BJ (cell line): Measurements from ENCODE around the gene AKNA. TPM values are rescaled to one million over a fixed set of nuclear protein-coding genes. Genes with fewer than 3 reads are reported as not detected.

ENCODE experiments used
- CTCF ChIA-PET: fragments of 350-600 bp; formaldehyde crosslinking; extraction: SDS; loops from one replicate; lab custom pipeline; 2021; ENCODE audit warnings: antibody characterized with exemption, inconsistent platforms; lab: Yijun Ruan, JAX
- POLR2A ChIA-PET: fragments of 300-600 bp; sonication (Branson Sonifier 250); formaldehyde crosslinking; extraction: SDS; loops from one replicate; lab custom pipeline; 2021; ENCODE audit warnings: antibody characterized with exemption; lab: Charles Lee
- DNase-seq: peaks from one replicate; pipeline ENCODE4 v3.0.0-alpha.2; 2011; ENCODE audit warnings: low read depth
- H3K27me3 ChIP-seq: 2 replicates; pipeline ENCODE4 v1.6.0; 2011; ENCODE audit warnings: low read length; ENCODE audit not compliant: control insufficient read depth, insufficient read depth
- H3K36me3 ChIP-seq: 2 replicates; pipeline ENCODE4 v1.5.1; 2011; ENCODE audit warnings: low read length; ENCODE audit not compliant: control insufficient read depth, insufficient read depth
- H3K4me3 ChIP-seq: 2 replicates; pipeline ENCODE4 v1.5.1; 2011; ENCODE audit warnings: low read depth, mild to moderate bottlenecking, control low read depth, low read length
- polyA plus RNA-seq: library from polyadenylated mRNA; depleted of rRNA; stranded (reverse); fragments of >200 nt; gene quantifications from 2 replicates; pipeline ENCODE4 v1.2.3, GENCODE V29; 2011; rRNA removed
- TF ChIP-seq, protein P1 (sequence below): IDR thresholded peaks from 2 replicates; pipeline ENCODE4 v1.5.1; 2011; ENCODE audit warnings: low read depth, mild to moderate bottlenecking, control low read depth, inconsistent platforms, low read length, moderate library complexity; ENCODE audit not compliant: insufficient read depth

Gene AKNA
- polyA plus RNA-seq, 1 experiment: 11.8 TPM

DNA sequence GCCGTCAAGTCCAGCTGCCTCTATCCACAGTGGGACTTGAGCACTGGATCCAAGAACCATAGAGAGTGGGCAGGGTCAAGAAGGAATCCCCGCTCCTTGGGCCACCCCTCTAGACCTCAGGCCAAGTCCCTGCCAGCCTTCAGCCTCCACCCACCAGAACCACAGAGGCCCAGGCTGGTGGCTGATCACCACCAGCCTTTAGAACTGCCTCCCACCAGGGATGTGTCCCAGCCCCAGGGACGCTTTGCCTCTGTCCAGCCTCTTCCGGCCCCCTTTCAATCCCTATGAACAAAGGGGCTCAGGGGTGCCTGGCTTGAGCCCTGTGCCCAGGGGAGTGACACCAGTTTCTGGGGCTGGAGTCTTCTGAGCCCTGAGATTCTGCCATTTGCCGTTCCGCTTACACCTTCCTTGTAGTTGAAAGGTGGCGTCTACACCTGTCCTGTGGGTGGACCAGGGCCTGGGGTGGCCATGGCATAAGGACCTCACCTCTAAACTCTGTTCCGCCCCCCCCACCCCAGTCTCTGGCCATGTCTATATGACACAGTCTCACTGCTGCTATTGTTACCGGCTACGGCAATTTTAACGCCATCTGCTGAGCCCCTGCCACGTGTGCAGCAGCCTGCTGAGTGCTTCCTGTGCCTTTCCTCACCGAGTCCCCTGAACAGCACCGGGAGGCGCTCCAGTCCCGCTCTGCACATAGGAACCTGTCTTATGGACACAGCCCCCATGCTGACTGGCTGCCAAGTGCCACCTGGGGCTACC, 100.6 kb downstream of the AKNA start:
- H3K27me3 ChIP-seq: no peaks in the 10 kb centered on the region
- no peak for DNase-seq
- H3K36me3 ChIP-seq: peaks cover 13% of the 10 kb centered on the region
- CTCF ChIA-PET: interaction anchor here (0.7 to 7.3 kb wide), 6 partner anchors 28 to 205 kb away, joined by 3 to 47 read pairs (median 18); partner anchors contain the start of gene COL27A1
- TF ChIP-seq, protein P1, sequence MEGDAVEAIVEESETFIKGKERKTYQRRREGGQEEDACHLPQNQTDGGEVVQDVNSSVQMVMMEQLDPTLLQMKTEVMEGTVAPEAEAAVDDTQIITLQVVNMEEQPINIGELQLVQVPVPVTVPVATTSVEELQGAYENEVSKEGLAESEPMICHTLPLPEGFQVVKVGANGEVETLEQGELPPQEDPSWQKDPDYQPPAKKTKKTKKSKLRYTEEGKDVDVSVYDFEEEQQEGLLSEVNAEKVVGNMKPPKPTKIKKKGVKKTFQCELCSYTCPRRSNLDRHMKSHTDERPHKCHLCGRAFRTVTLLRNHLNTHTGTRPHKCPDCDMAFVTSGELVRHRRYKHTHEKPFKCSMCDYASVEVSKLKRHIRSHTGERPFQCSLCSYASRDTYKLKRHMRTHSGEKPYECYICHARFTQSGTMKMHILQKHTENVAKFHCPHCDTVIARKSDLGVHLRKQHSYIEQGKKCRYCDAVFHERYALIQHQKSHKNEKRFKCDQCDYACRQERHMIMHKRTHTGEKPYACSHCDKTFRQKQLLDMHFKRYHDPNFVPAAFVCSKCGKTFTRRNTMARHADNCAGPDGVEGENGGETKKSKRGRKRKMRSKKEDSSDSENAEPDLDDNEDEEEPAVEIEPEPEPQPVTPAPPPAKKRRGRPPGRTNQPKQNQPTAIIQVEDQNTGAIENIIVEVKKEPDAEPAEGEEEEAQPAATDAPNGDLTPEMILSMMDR: no peak
- POLR2A ChIA-PET: interaction anchor here (0.6 kb wide), 1 partner anchor 666 kb away, joined by 3 read pairs; no protein-coding TSS in a partner anchor
- no peak overlapping the region for H3K4me3 ChIP-seq

DNA sequence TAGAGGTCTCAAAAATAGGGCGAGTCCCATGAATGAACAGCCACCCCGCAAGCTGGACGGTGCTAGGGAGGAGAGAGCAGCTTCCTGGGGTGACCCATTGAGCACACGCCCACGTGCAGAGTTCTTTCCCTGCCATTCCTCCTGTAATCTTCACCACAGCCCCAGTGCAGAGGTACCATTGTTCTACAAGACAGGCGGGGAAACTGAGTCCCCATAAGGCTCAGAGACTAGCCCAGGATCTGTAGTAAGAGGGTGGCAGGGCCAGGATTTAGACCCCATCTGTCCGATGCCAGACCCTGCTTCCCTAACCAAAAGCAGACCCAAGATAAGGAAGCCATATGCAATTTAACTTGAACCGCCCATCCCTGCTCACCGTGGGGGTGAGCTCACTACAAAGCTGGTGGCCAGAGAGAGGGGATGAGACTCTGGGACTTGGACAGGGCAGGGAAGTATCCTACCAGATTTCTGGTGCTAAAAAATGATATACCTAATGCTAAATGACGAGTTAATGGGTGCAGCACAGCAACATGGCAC, 101.6 kb downstream of the AKNA start:
- H3K4me3 ChIP-seq: no peak overlapping the region
- peaks cover 11% of the 10 kb centered on the region for H3K36me3 ChIP-seq
- H3K27me3 ChIP-seq: no peaks in the 10 kb centered on the region
- CTCF ChIA-PET: interaction anchor here (0.7 to 7.3 kb wide), 11 partner anchors 9 to 204 kb away, joined by 3 to 47 read pairs (median 3); partner anchors contain the start of gene COL27A1
- POLR2A ChIA-PET: no interaction called here
- no peak for DNase-seq
- TF ChIP-seq, protein P1: no peak

DNA sequence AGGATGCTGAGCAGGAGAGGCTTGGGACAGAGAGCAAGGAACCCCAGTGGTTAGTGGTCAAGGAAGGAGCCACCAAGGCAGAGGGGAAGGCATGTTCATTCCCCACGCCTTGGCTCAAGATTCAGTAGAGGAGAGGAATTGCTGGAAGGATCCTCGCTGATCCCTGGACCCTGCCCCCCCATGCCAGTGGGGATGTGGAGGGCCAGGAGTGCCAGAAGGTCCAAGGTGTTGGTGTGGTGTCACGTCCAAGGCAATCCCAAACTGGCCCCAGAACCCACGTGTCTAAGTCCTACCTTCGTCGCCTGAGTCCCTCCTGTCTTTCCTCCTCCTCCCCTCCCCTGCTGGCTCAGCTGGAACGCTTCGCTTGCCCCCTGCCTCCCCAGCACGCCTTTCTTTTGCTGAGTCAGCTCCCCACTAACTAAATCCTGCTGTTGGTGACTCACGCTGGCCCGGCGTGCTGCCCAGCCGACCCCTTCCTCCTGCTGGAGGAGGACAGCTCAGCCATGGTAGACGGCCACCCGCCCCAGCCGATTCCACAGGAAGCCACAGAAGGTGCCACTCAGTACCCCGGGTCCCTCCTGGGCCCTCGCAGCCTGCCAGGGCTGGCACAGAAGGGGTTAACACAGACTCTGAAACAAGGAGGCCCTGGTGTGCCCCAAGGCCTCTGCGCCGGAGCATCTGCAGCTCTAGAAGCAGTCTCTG, 102.5 kb downstream of the AKNA start:
- ChIA-PET POLR2A (no interaction called here), CTCF (interaction anchor here (0.8 to 7.3 kb wide), 10 partner anchors 7 to 203 kb away, joined by 3 to 47 read pairs (median 4); partner anchors contain the start of gene COL27A1)
- Histone ChIP-seq H3K4me3 (no peak overlapping the region), H3K36me3 (peaks cover 10% of the 10 kb centered on the region), H3K27me3 (no peaks in the 10 kb centered on the region)
- peak; percentile 74 for DNase-seq
- TF ChIP-seq, protein P1: peak; percentile 30

DNA sequence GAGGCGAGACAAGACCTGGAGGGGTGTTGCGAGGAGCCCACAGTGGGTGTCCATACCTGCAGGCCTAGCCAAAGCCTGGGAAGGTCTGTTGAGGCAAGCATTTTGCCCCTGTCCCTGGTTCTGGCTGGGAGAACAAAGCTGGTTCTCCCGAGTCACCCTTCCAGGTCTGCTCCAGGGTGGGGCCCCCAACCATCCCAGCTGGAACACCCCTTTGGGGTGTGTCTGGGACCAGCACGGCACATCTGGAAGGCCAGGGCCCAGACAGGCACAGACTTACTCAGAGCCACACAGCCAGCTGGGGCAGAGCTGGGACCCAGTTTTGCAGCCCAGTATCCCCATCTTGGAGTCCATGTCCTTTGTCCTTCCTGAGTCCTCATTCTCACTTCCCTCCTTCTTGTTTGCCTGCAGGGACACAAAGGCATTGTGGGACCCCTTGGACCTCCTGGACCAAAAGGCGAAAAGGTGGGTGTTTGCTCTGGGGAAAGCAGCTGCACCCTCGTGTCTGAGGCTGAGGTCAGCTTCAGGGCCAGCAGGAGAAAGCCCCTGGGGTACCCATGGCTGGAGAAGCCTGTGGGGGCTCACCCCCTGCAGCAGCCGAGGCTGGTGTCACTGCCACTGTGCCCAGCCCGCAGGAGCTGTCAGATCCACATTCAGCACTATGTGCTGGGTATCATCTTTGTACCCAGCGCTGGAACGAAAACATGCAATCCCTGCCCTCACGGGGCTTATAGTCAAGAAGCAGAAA, 103.3 kb downstream of the AKNA start:
- H3K4me3 ChIP-seq: no peak overlapping the region
- TF ChIP-seq, protein P1: no peak
- no peak for DNase-seq
- H3K27me3 ChIP-seq: no peaks in the 10 kb centered on the region
- H3K36me3 ChIP-seq: peaks cover 7% of the 10 kb centered on the region
- ChIA-PET POLR2A (no interaction called here), CTCF (interaction anchor here (0.6 to 7.3 kb wide), 5 partner anchors 8 to 202 kb away, joined by 3 to 47 read pairs (median 7); partner anchors contain the start of gene COL27A1)

Other genes with a start within 250 kb of the AKNA start
- 11.6 and 16.6 TPM in 2 replicates for gene COL27A1, start 232.4 kb downstream of the AKNA start, polyA plus RNA-seq
- gene ORM1, start 64.9 kb downstream of the AKNA start, polyA plus RNA-seq: not detected in 2 replicates
- not detected in 2 replicates for gene ORM2, start 58.1 kb downstream of the AKNA start, polyA plus RNA-seq
- gene WHRN, start 117.5 kb upstream of the AKNA start, polyA plus RNA-seq: 0.61 and 1.5 TPM in 2 replicates
- 89.2 and 134 TPM in 2 replicates for gene ATP6V1G1, start 199.8 kb upstream of the AKNA start, polyA plus RNA-seq
- 11.8 and 18.4 TPM in 2 replicates for gene TMEM268, start 223.3 kb upstream of the AKNA start, polyA plus RNA-seq